ENCODE results near the gene PPAT. TPM values are rescaled to one million over a fixed set of nuclear protein-coding genes. Genes with fewer than 3 reads are reported as not detected.
"Not testable (repeated sequence)": the region's sequence is repeated elsewhere in the genome, so short reads cannot be mapped to it uniquely, and the experiment has no call there.

Gene PPAT
- polyA plus RNA-seq, 1 experiment, result 3.2 TPM

DNA sequence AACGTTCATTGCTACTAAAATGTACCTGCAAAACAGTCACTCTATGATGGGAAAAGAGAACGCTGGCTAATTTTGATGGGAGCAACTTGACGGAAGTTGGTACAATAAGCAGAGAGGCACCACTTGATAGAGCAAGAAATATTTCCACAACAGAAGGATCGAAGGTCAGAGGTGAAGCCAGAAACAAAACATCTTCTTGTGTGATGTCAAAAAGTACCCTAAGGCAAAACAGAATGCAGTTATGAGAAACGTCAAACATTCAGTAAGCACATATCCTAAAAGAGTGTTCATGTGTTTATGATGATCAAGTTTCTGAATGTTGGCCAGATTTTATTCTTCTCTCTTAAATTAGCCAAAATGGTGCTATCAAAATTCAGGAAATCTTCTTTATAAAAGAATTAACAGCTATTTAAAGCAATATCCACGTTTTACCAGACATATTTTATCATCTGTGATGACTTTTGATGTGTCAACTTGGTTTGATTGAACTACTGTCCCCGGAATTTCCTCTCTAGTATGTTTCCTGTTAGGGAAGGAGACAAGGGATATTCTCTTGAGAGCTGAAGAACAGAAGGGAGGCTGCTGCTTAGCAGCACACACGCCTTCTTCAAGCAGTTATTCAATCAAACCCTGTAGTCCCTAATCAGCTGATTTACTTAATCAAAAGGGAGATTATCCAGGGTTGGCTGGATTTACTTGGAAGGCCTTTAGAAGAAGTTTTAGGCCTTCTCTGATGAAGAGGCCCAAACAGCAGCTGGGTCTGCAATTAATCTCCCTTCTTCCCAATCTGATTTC lies 63.8 kb downstream of the PPAT start:
- no peaks in the 10 kb centered on the region for H3K27me3 ChIP-seq (ENCODE audit: control insufficient read depth, insufficient read depth, low read length)
- no peak overlapping the region for H3K4me3 ChIP-seq (ENCODE audit: low read depth, low read length)
- H3K36me3 ChIP-seq (ENCODE audit: control insufficient read depth, insufficient read depth, low read length), result no peaks in the 10 kb centered on the region; the same call in 1 of the 2 replicates
- ChIA-PET CTCF (no interaction called here), POLR2A (no interaction called here)
- no peak for DNase-seq (ENCODE audit: low read depth)
- TF ChIP-seq CTCF (IDR thresholded peaks at IDR 0.05; ENCODE audit: insufficient read depth, low read depth, low read length), result no peak

- Histone ChIP-seq H3K27me3 (ENCODE audit: control insufficient read depth, insufficient read depth, low read length) (no peaks in the 10 kb centered on the region), H3K36me3 (ENCODE audit: control insufficient read depth, insufficient read depth, low read length) (no peaks in the 10 kb centered on the region; the same call in 1 of the 2 replicates), H3K4me3 (ENCODE audit: low read depth, low read length) (no peak overlapping the region)
- POLR2A ChIA-PET, result no interaction called here
- CTCF ChIA-PET, result interaction anchor here (0.7 kb wide), 1 partner anchor 85 kb away, joined by 6 read pairs; no protein-coding TSS in a partner anchor
- DNase-seq (ENCODE audit: low read depth), result no peak
- no peak for TF ChIP-seq CTCF (IDR thresholded peaks at IDR 0.05; ENCODE audit: insufficient read depth, low read depth, low read length)
These were observed 65.0 kb downstream of the PPAT start for GRCh38 chr4:56370377-56370776.

DNA sequence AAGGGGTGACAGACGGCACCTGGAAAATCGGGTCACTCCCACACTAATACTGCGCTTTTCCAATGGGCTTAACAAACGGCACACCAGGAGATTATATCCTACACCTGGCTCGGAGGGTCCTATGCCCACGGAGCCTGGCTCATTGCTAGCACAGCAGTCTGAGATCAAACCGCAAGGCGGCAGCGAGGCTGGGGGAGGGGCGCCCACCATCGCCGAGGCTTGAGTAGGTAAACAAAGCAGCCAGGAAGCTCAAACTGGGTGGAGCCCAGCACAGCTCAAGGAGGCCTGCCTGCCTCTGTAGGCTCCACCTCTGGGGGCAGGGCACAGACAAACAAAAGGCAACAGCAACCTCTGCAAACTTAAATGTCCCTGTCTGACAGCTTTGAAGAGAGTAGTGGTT lies 72.4 kb downstream of the PPAT start:
- CTCF ChIA-PET; H3K27me3 ChIP-seq (ENCODE audit: control insufficient read depth, insufficient read depth, low read length); H3K4me3 ChIP-seq (ENCODE audit: low read depth, low read length); DNase-seq (ENCODE audit: low read depth); H3K36me3 ChIP-seq (ENCODE audit: control insufficient read depth, insufficient read depth, low read length); POLR2A ChIA-PET: not testable (repeated sequence)

DNA sequence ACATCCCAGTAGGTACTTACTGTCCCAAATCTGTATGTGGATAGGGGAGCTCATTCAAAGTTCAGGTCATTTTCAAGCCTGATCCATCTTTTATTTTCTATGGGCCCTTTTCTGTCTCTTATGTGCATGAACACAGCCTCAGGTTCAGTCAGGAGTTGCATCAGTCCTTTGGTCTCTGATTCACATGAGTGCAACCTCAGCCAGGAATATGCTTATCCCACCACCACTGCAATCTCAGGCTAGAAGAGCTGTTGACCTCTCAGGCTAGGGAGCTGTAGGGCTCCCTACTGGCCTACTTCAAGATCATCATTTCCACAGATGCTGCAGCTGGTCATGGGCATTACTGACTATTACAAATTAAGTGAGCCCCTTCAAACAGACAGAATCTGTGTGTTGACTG lies 75.3 kb downstream of the PPAT start:
- DNase-seq (ENCODE audit: low read depth), result no peak
- ChIA-PET POLR2A (no interaction called here), CTCF (no interaction called here)
- no peak for TF ChIP-seq CTCF (IDR thresholded peaks at IDR 0.05; ENCODE audit: insufficient read depth, low read depth, low read length)
- no peak overlapping the region for H3K4me3 ChIP-seq (ENCODE audit: low read depth, low read length)
- no peaks in the 10 kb centered on the region for H3K27me3 ChIP-seq (ENCODE audit: control insufficient read depth, insufficient read depth, low read length)
- H3K36me3 ChIP-seq (ENCODE audit: control insufficient read depth, insufficient read depth, low read length), result no peaks in the 10 kb centered on the region

DNA sequence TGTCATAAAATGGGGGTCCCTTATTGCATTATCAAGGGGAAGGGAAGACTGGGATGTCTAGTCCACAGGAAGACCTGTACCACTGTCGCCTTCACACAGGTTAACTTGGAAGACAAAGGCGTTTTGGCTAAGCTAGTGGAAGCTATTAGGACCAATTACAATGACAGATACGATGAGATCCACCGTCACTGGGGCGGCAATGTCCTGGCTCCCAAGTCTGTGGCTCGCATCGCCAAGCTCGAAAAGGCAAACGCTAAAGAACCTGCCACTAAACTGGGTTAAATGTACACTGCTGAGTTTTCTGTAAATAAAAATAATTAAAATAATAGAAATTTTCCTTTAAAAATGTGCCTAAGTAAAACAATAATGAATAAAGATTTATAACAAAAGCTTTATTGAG lies 78.8 kb downstream of the PPAT start:
- TF ChIP-seq CTCF (IDR thresholded peaks at IDR 0.05; ENCODE audit: insufficient read depth, low read depth, low read length), result no peak
- no peak for DNase-seq (ENCODE audit: low read depth)
- ChIA-PET CTCF (interaction anchor here (0.6 to 0.7 kb wide), 2 partner anchors 12 to 29 kb away, joined by 3 read pairs; no protein-coding TSS in a partner anchor), POLR2A (no interaction called here)
- H3K36me3 ChIP-seq (ENCODE audit: control insufficient read depth, insufficient read depth, low read length), result no peaks in the 10 kb centered on the region
- H3K4me3 ChIP-seq (ENCODE audit: low read depth, low read length), result no peak overlapping the region
- H3K27me3 ChIP-seq (ENCODE audit: control insufficient read depth, insufficient read depth, low read length), result no peaks in the 10 kb centered on the region

DNA sequence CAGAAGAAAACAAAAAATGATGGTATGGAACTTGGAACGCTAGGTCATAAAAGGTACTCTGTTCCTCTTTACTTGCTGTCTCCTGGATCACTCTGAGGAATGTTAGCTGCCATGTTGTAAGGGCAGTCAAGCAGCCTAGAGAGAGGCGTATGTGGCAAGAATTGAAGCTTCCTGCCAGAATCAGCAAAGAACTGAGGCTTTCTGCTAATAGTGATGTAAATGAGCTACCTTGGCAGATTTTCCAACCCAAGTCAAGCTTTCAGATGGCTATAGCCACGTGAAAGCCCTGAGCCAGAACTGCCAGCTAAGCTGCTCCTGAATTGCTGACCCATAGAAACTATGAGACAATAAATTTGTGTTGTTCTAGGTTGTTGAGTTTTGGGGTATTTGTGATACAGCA lies 86.8 kb downstream of the PPAT start:
- POLR2A ChIA-PET, result no interaction called here
- 0 out of 2 replicates have a peak, but pooled peaks cover 2% of the 10 kb centered on the region for H3K36me3 ChIP-seq (ENCODE audit: control insufficient read depth, insufficient read depth, low read length)

More for the DNA sequence above, 86.8 kb downstream of the PPAT start:
- H3K27me3 ChIP-seq (ENCODE audit: control insufficient read depth, insufficient read depth, low read length), result no peaks in the 10 kb centered on the region
- CTCF ChIA-PET, result no interaction called here
- H3K4me3 ChIP-seq (ENCODE audit: low read depth, low read length), result no peak overlapping the region
- no peak for DNase-seq (ENCODE audit: low read depth)
- TF ChIP-seq CTCF (IDR thresholded peaks at IDR 0.05; ENCODE audit: insufficient read depth, low read depth, low read length), result no peak

All from BJ (cell line).